ENCODE measurements around the gene FBXW4. TPM values are rescaled to one million over a fixed set of nuclear protein-coding genes. Genes with fewer than 3 reads are reported as not detected.

FBXW4 gene
- total and polyA plus RNA-seq, 9 of the 15 experiments (the other 6 are each of a cell fraction or from before 2014, with no cell fraction given): 1.0 to 10.6 (median 5.4) TPM

DNA sequence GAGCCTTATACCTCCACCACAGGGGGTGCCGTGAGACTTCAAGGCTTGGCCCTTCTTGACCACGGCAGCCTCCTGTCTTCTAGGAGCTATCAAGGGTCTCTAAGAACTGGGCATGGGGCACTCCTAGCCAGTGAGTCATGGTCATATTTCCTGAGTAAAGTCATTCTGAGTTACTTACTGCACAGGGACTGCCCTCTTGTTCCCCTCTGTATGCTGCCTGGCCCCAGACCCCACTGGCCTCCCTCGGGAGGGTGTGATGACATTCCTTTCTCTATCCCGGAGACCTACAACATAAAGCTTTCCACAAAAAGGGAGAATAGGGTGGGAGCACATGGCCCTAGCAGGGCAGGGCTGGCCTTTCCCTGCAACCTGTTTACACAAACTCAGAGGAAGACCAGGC is 85.5 kb downstream of the FBXW4 start:
- H3K79me2 ChIP-seq (ENCODE audit: control insufficient read depth, insufficient read depth, low read length): no peaks in the 10 kb centered on the region
- FAIRE-seq: no peak
- ChIA-PET CTCF (ENCODE audit: low intra/inter-chr PET ratio) (no interaction called here), POLR2A (interaction anchor here (0.6 to 0.7 kb wide), 2 partner anchors 457 to 815 kb away, joined by 3 read pairs; no protein-coding TSS in a partner anchor)
- H3K27ac ChIP-seq (ENCODE audit: extremely low read depth, low read depth, low read length): no peak overlapping the region
- H2AFZ ChIP-seq (ENCODE audit: low read depth, low read length): no peak overlapping the region
- no TSS peak for BruUV-seq (replicated peaks)
- no peaks in the 10 kb centered on the region for H3K27me3 ChIP-seq (ENCODE audit: control insufficient read depth in 2 of 2, insufficient read depth in 2 of 2, low read length in 2 of 2)
- WGBS (ENCODE audit: insufficient coverage, low coverage, missing lambda C conversion rate): 84% methylated on average over 2 of the region's 4 CpGs
- no peaks in the 10 kb centered on the region for H3K9me3 ChIP-seq (replicated peaks; ENCODE audit: control insufficient read depth, insufficient read depth, low read depth, low read length)
- ATAC-seq: no peak
- intact Hi-C loops (cut with micrococcal nuclease) (no loop called here), in situ Hi-C loops (cut with MboI) (loop anchor here (5.0 kb wide), 1 partner anchor 173 kb away; the partner anchor contains the start of gene NPM3)
- no peaks in the 10 kb centered on the region; the same call in 1 of the 2 replicates for H4K20me1 ChIP-seq (replicated peaks; ENCODE audit: control insufficient read depth, insufficient read depth, low read length)
- no peaks in the 10 kb centered on the region for H3K9me1 ChIP-seq (ENCODE audit: control insufficient read depth, insufficient read depth, low read length)
- no peak overlapping the region for H3K9ac ChIP-seq (ENCODE audit: insufficient read depth in 1 of 2, low read depth in 2 of 2, low read length in 2 of 2)
- no peak for TF ChIP-seq TAF7 (tag; IDR thresholded peaks at IDR 0.05)
- TF ChIP-seq FOXP1 (CRISPR knock-in tag; IDR thresholded peaks at IDR 0.05): no peak
- no peak for TF ChIP-seq OTX1 (CRISPR knock-in tag; IDR thresholded peaks at IDR 0.05)
- TF ChIP-seq TCF7 (IDR thresholded peaks at IDR 0.05; ENCODE audit: borderline replicate concordance): no peak
- TF ChIP-seq SRSF7 (optimal IDR thresholded peaks at IDR 0.05; ENCODE audit: low read depth, low read length): no peak
- TF ChIP-seq XRCC3 (IDR thresholded peaks at IDR 0.05): no peak
- TF ChIP-seq ZNF239 (CRISPR knock-in tag; IDR thresholded peaks at IDR 0.05): no peak
- H3K36me3 ChIP-seq (ENCODE audit: control insufficient read depth, insufficient read depth, low read length): no peaks in the 10 kb centered on the region
- H3K4me1 ChIP-seq (replicated peaks in 1 of 2; ENCODE audit: control insufficient read depth in 2 of 2, insufficient read depth in 2 of 2, low read length in 2 of 2): peaks cover 7 to 9% of the 10 kb centered on the region in 2 experiments; a peak in 2 of 5 replicates
- no peak overlapping the region for H3K4me3 ChIP-seq
- DNase-seq (ENCODE audit: extremely low read depth in 1 of 4, low spot score in 3 of 4): no peak
- no peak overlapping the region for H3K4me2 ChIP-seq (ENCODE audit: insufficient read depth, low read length)

DNA sequence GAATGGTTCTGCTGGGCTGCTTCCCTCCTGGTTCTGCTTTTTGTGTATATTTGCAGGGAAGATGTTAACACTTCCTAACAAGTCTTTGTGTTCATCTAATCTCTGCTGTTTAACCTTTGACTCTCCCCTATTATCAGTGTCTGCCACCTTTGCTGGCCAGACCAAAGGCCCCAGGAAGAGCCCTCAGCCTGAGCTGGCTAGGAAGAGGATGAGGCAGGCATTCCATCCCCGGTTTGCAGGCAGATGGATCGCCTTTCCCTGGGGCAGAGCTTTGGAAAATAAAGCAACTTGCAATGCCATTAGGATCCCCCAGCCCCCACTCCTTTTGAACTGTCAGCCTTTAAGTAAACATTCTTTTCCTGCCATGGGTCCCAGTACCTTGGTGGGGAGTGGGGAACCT is 87.8 kb downstream of the FBXW4 start:
- intact Hi-C loops (cut with micrococcal nuclease): no loop called here
- TF ChIP-seq RBM15 (IDR thresholded peaks at IDR 0.05; ENCODE audit: insufficient read depth, low read length) (no peak), SREBF2 (CRISPR knock-in tag; IDR thresholded peaks at IDR 0.05) (no peak), ZFPM2 (CRISPR knock-in tag; IDR thresholded peaks at IDR 0.05) (no peak), TFAM (CRISPR knock-in tag; conservative IDR thresholded peaks at IDR 0.05) (no peak), RCOR1 (IDR thresholded peaks at IDR 0.05; ENCODE audit: borderline replicate concordance in 1 of 2, low read depth in 2 of 2, low read length in 2 of 2) (peak in 1 of 2 experiments; percentile 87; a peak in 2 of 4 replicates)
- TF ChIP-seq, protein P1, sequence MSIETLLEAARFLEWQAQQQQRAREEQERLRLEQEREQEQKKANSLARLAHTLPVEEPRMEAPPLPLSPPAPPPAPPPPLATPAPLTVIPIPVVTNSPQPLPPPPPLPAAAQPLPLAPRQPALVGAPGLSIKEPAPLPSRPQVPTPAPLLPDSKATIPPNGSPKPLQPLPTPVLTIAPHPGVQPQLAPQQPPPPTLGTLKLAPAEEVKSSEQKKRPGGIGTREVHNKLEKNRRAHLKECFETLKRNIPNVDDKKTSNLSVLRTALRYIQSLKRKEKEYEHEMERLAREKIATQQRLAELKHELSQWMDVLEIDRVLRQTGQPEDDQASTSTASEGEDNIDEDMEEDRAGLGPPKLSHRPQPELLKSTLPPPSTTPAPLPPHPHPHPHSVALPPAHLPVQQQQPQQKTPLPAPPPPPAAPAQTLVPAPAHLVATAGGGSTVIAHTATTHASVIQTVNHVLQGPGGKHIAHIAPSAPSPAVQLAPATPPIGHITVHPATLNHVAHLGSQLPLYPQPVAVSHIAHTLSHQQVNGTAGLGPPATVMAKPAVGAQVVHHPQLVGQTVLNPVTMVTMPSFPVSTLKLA (conservative IDR thresholded peaks at IDR 0.05): no peak
- TF ChIP-seq, protein P2, sequence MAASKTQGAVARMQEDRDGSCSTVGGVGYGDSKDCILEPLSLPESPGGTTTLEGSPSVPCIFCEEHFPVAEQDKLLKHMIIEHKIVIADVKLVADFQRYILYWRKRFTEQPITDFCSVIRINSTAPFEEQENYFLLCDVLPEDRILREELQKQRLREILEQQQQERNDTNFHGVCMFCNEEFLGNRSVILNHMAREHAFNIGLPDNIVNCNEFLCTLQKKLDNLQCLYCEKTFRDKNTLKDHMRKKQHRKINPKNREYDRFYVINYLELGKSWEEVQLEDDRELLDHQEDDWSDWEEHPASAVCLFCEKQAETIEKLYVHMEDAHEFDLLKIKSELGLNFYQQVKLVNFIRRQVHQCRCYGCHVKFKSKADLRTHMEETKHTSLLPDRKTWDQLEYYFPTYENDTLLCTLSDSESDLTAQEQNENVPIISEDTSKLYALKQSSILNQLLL (CRISPR knock-in tag; IDR thresholded peaks at IDR 0.05; ENCODE audit: borderline replicate concordance): no peak

More for the DNA sequence above, 87.8 kb downstream of the FBXW4 start:
- ATAC-seq (no peak), DNase-seq (ENCODE audit: extremely low read depth in 1 of 4, low spot score in 3 of 4) (peak in 2 of 4 experiments; percentile 26 to 42), FAIRE-seq (no peak)
- H4K20me1 ChIP-seq (replicated peaks; ENCODE audit: control insufficient read depth, insufficient read depth, low read length): no peaks in the 10 kb centered on the region; the same call in 1 of the 2 replicates
- in situ Hi-C loops (cut with MboI): loop anchor here (5.0 kb wide), 1 partner anchor 175 kb away; the partner anchor contains the start of gene NPM3
- H3K27ac ChIP-seq (ENCODE audit: extremely low read depth, low read depth, low read length): no peak overlapping the region
- CTCF ChIA-PET (ENCODE audit: low intra/inter-chr PET ratio): no interaction called here
- H3K36me3 ChIP-seq (ENCODE audit: control insufficient read depth, insufficient read depth, low read length): no peaks in the 10 kb centered on the region
- POLR2A ChIA-PET: interaction anchor here (0.6 to 0.7 kb wide), 5 partner anchors 21 to 466 kb away, joined by 3 to 4 read pairs (median 3); no protein-coding TSS in a partner anchor
- WGBS (ENCODE audit: insufficient coverage, low coverage, missing lambda C conversion rate): 0% methylated on average over 2 of the region's 2 CpGs
- no peaks in the 10 kb centered on the region for H3K9me1 ChIP-seq (ENCODE audit: control insufficient read depth, insufficient read depth, low read length)
- no TSS peak for BruUV-seq (replicated peaks)
- no peak overlapping the region for H3K4me2 ChIP-seq (ENCODE audit: insufficient read depth, low read length)
- H3K4me3 ChIP-seq: no peak overlapping the region
- H3K79me2 ChIP-seq (ENCODE audit: control insufficient read depth, insufficient read depth, low read length): no peaks in the 10 kb centered on the region
- peak overlapping the region in 1 of 2 experiments; percentile 58; a peak in 1 of 4 replicates for H3K9ac ChIP-seq (ENCODE audit: insufficient read depth in 1 of 2, low read depth in 2 of 2, low read length in 2 of 2)
- no peaks in the 10 kb centered on the region for H3K27me3 ChIP-seq (ENCODE audit: control insufficient read depth in 2 of 2, insufficient read depth in 2 of 2, low read length in 2 of 2)
- no peaks in the 10 kb centered on the region for H3K9me3 ChIP-seq (replicated peaks; ENCODE audit: control insufficient read depth, insufficient read depth, low read depth, low read length)
- H2AFZ ChIP-seq (ENCODE audit: low read depth, low read length): no peak overlapping the region
- peaks cover 7 to 9% of the 10 kb centered on the region in 2 experiments; a peak in 2 of 5 replicates for H3K4me1 ChIP-seq (replicated peaks in 1 of 2; ENCODE audit: control insufficient read depth in 2 of 2, insufficient read depth in 2 of 2, low read length in 2 of 2)

All from K562 (cell line).